Osteoblast (primary cell): ENCODE results near the gene RAD51B. TPM values are rescaled to one million over a fixed set of nuclear protein-coding genes. Genes with fewer than 3 reads are reported as not detected.
A peak's percentile ranks its signal among the peaks of the same experiment; 100 is the strongest.

Experiments used
- DNase-seq: peaks from one replicate; pipeline ENCODE4 v3.0.0; 2011; ENCODE audit warnings: low spot score, mixed read lengths; ENCODE audit not compliant: insufficient read length; ENCODE audit errors: missing footprints
- H2AFZ ChIP-seq: 2 replicates; pipeline ENCODE4 v1.6.0; 2011; ENCODE audit warnings: mild to moderate bottlenecking, low read length
- H3K27ac ChIP-seq: 2 replicates; pipeline ENCODE4 v1.5.1; 2011; ENCODE audit warnings: mild to moderate bottlenecking, low read depth, low read length, moderate library complexity
- H3K27me3 ChIP-seq: 2 replicates; pipeline ENCODE4 v1.6.0; 2012; ENCODE audit warnings: mild to moderate bottlenecking, control low read depth, inconsistent platforms, low read length, moderate library complexity; ENCODE audit not compliant: insufficient read depth
- H3K36me3 ChIP-seq: 2 replicates; pipeline ENCODE4 v1.5.1; 2011; ENCODE audit warnings: mild to moderate bottlenecking, low read length, control low read depth, moderate library complexity; ENCODE audit not compliant: insufficient read depth
- H3K4me1 ChIP-seq: 2 replicates; pipeline ENCODE4 v1.5.1; 2011; ENCODE audit warnings: mild to moderate bottlenecking, low read length, control low read depth, moderate library complexity; ENCODE audit not compliant: insufficient read depth
- H3K4me2 ChIP-seq: 2 replicates; pipeline ENCODE4 v1.6.0; 2011; ENCODE audit warnings: mild to moderate bottlenecking, low read length; ENCODE audit not compliant: insufficient read depth
- H3K4me3 ChIP-seq: fragments of 200-600 bp; sonication (generic); 3 replicates; pipeline ENCODE4 v1.5.1; 2012; ENCODE audit warnings: mild to moderate bottlenecking, low read length, inconsistent platforms; ENCODE audit not compliant: insufficient read depth
- H3K79me2 ChIP-seq: 2 replicates; pipeline ENCODE4 v1.6.0; 2012; ENCODE audit warnings: mild to moderate bottlenecking, low read length, control low read depth, inconsistent platforms; ENCODE audit not compliant: insufficient read depth
- H3K9me3 ChIP-seq: 2 replicates; pipeline ENCODE4 v1.5.1; 2011; ENCODE audit warnings: low read depth, low read length, control low read depth
- H4K20me1 ChIP-seq: 2 replicates; pipeline ENCODE4 v1.6.0; 2012; ENCODE audit warnings: mild to moderate bottlenecking, low read length, control low read depth; ENCODE audit not compliant: insufficient read depth
- CTCF ChIP-seq: IDR thresholded peaks from 2 replicates; pipeline ENCODE4 v1.5.1; 2011; ENCODE audit warnings: mild to moderate bottlenecking, low read depth, low read length, moderate library complexity; ENCODE audit errors: extremely low read depth
- total RNA-seq: library from RNA; depleted of rRNA; stranded (reverse); fragments of >200 nt; gene quantifications from 2 replicates; pipeline ENCODE4 v1.2.3, GENCODE V29; 2012

The RAD51B gene
- total RNA-seq, 1 donor = 13.8 TPM

GRCh38 chr14:68688872-68689371 lies 869.3 kb downstream of the RAD51B start:
- TF ChIP-seq CTCF = no peak
- no peaks in the 10 kb centered on the region for H3K9me3 ChIP-seq
- no peaks in the 10 kb centered on the region for H4K20me1 ChIP-seq
- no peaks in the 10 kb centered on the region for H3K36me3 ChIP-seq
- no peaks in the 10 kb centered on the region for H3K79me2 ChIP-seq
- no peak overlapping the region for H3K27ac ChIP-seq
- no peaks in the 10 kb centered on the region for H3K27me3 ChIP-seq
- DNase-seq = peak; percentile 32
- H3K4me2 ChIP-seq = no peak overlapping the region
- peaks cover 42% of the 10 kb centered on the region for H3K4me1 ChIP-seq
- H3K4me3 ChIP-seq = no peak overlapping the region
- no peak overlapping the region for H2AFZ ChIP-seq

DNA sequence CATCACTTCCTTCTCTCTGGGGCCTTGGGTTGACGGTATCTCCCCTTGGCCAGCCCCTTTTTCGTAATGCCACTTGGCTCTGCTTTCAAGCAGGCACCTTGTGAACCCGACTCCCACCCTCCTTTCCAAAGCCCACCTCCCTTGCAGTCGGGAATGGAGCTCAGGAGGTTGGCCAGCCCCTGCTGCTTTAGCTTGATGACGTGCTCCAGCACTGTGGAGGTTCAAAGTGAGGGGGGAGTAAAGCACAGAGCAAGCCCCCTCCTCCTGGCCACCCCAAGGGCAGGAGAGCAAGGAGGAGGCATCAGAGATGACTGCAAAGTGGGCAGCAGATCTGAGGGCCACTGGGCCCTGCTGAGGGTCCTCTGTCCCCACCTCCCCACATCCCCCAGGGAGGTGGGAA lies 869.9 kb downstream of the RAD51B start:
- H3K36me3 ChIP-seq = no peaks in the 10 kb centered on the region
- H3K4me3 ChIP-seq = no peak overlapping the region
- H3K27me3 ChIP-seq = no peaks in the 10 kb centered on the region
- H4K20me1 ChIP-seq = no peaks in the 10 kb centered on the region
- H3K4me1 ChIP-seq = peaks cover 44% of the 10 kb centered on the region
- H2AFZ ChIP-seq = no peak overlapping the region
- H3K27ac ChIP-seq = no peak overlapping the region
- no peak for TF ChIP-seq CTCF
- no peak overlapping the region for H3K4me2 ChIP-seq
- no peak for DNase-seq
- H3K9me3 ChIP-seq = no peaks in the 10 kb centered on the region
- H3K79me2 ChIP-seq = no peaks in the 10 kb centered on the region

DNA sequence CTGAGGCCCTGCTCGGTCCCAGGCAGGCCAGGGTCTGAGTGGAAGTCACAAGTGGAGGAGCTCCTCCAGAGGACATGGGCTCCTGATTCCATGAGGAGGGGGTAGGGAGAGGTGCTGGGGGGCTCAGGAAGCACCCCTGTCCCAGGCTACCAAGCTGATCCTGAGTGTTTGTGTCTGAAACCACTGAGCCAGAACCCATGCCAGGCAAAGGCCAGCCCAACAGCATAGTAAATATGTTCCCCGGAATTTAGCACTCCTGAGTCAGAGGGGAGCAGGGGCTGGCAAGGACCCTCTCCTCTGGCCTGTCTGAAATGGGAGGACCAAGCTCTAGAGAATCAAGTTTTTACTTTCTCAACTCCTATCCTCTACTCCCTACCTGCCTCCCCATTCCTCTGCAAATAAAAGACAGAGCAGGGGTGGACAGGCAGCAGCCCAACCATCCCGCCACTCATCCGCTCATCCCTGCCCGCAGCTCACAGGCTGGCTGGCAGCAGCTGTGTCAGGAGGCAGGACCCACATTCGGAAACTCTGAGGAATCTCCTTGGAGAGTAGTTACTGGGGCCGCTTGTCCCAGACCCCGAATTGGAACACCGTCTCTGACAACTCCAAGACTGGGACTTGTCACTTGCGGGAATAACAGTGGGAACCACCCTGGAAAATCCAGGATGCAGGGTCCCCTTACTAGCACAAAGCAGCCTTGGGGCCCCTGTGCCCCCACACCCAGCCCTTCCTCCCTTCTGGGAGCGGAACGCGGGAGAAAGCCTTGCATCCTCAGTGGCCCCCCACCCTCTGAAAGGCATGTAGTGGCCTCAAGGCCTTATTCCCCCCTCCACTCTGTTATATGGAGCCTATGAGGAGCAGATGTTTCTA lies 870.7 kb downstream of the RAD51B start:
- no peak for TF ChIP-seq CTCF
- no peak overlapping the region for H3K4me3 ChIP-seq
- H3K79me2 ChIP-seq = no peaks in the 10 kb centered on the region
- peak; percentile 57 for DNase-seq
- no peak overlapping the region for H3K4me2 ChIP-seq
- no peaks in the 10 kb centered on the region for H3K9me3 ChIP-seq
- no peaks in the 10 kb centered on the region for H4K20me1 ChIP-seq
- H3K27me3 ChIP-seq = no peaks in the 10 kb centered on the region
- H3K27ac ChIP-seq = no peak overlapping the region
- H3K4me1 ChIP-seq = peaks cover 43% of the 10 kb centered on the region
- no peak overlapping the region for H2AFZ ChIP-seq
- H3K36me3 ChIP-seq = no peaks in the 10 kb centered on the region

GRCh38 chr14:68691031-68691791 lies 871.6 kb downstream of the RAD51B start:
- H3K79me2 ChIP-seq = no peaks in the 10 kb centered on the region

More at GRCh38 chr14:68691031-68691791, 871.6 kb downstream of the RAD51B start:
- TF ChIP-seq CTCF = no peak
- Histone ChIP-seq H3K36me3 (no peaks in the 10 kb centered on the region), H3K4me2 (no peak overlapping the region), H3K27ac (no peak overlapping the region), H3K4me1 (peaks cover 43% of the 10 kb centered on the region), H3K4me3 (no peak overlapping the region), H4K20me1 (no peaks in the 10 kb centered on the region), H3K27me3 (no peaks in the 10 kb centered on the region), H2AFZ (no peak overlapping the region), H3K9me3 (no peaks in the 10 kb centered on the region)
- DNase-seq = no peak
